NB4 (cell line): Measurements from ENCODE around the gene INPP5A.

ENCODE experiments used
- CTCF ChIP-seq: IDR thresholded peaks from one replicate; pipeline ENCODE4 v1.5.1; 2012; ENCODE audit warnings: low read depth, low read length
- MAX ChIP-seq: IDR thresholded peaks from 2 replicates; pipeline ENCODE4 v1.6.1; 2011; ENCODE audit warnings: low read depth, low read length
- MYC ChIP-seq: IDR thresholded peaks from 2 replicates; pipeline ENCODE4 v1.6.1; 2011; ENCODE audit warnings: low read depth, low read length
- POLR2A ChIP-seq: IDR thresholded peaks from 2 replicates; pipeline ENCODE4 v1.6.1; 2011; ENCODE audit warnings: mild to moderate bottlenecking; ENCODE audit not compliant: insufficient read length; ENCODE audit errors: extremely low read depth

- TF ChIP-seq CTCF (no peak), POLR2A (no peak), MAX (no peak), MYC (no peak)
Measured at GRCh38 chr10:132696728-132697577, 159.4 kb downstream of the INPP5A start.
